AG10803 (cell line): ENCODE data around the gene MYZAP.

Source experiments
- DNase-seq: peaks from one replicate; pipeline ENCODE4 v3.0.0; 2010; ENCODE audit warnings: low read depth
- H3K4me3 ChIP-seq: 2 replicates; pipeline ENCODE4 v1.5.1; 2011; ENCODE audit warnings: mild to moderate bottlenecking, low read length, control low read depth
- TF ChIP-seq, protein P1 (sequence below): conservative IDR thresholded peaks from 2 replicates; pipeline ENCODE4 v1.5.1; 2011; ENCODE audit warnings: mild to moderate bottlenecking, low read length, control low read depth, inconsistent platforms

The MYZAP gene

DNA sequence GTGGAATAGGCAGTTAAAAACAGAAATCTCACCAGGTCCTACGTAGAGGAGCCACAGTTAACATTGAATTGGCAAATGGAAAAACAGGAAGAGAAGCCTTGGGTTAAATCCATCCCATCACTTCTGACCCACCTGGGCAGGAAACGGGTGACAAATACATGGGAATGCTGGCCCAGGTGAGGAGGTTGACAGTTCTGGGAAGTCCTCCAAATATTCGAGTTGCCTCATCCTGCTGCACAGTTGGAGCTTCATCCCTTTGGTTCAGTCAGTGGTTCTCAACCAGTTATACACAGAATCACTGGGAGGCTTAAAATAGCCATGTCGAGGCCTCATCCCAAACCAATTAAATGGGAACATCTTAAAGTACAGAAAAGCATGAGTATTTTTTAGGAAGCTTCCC, 5.3 kb downstream of the MYZAP start:
- no peak overlapping the region for H3K4me3 ChIP-seq
- no peak for DNase-seq
- TF ChIP-seq, protein P1, sequence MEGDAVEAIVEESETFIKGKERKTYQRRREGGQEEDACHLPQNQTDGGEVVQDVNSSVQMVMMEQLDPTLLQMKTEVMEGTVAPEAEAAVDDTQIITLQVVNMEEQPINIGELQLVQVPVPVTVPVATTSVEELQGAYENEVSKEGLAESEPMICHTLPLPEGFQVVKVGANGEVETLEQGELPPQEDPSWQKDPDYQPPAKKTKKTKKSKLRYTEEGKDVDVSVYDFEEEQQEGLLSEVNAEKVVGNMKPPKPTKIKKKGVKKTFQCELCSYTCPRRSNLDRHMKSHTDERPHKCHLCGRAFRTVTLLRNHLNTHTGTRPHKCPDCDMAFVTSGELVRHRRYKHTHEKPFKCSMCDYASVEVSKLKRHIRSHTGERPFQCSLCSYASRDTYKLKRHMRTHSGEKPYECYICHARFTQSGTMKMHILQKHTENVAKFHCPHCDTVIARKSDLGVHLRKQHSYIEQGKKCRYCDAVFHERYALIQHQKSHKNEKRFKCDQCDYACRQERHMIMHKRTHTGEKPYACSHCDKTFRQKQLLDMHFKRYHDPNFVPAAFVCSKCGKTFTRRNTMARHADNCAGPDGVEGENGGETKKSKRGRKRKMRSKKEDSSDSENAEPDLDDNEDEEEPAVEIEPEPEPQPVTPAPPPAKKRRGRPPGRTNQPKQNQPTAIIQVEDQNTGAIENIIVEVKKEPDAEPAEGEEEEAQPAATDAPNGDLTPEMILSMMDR: no peak

DNA sequence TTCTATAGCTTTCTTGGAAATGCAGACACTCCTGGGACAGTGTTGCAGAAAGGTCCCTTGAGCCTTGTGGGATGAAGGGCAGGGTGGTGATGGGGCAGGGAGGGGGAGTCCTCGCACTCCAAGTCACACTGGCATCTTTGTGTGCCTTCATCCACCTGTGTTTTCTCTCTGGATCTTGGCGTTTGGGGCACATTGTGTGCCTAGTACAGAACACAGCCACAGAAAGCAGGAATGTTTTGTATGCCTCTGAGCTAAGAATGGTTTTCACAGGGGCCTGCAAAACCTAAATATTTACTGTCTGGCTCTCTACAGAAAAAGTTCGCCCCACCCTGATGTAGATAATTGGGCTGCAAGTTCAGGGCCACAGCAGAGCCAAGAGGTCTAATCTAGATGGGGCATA, 5.7 kb downstream of the MYZAP start:
- no peak for DNase-seq
- TF ChIP-seq, protein P1: no peak
- no peak overlapping the region for H3K4me3 ChIP-seq

DNA sequence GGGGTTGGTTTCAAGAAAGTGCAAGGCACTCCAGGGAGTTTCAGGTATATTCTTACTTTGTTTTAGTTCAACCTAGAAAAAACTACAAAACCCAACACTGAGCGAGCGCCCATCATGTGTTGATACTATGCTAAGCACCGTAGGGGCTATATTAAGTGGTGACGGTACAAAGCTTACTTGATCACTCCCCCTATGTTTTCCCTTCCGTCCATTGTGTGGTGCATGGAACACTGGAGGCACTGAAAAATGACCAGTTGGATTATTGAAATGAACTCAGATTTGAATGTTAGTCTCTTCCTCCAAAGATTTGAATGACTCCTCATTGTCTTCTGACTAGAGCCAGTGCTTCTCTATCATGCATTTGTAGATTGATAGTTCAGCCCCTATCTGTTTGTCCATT, 6.6 kb downstream of the MYZAP start:
- H3K4me3 ChIP-seq: no peak overlapping the region
- TF ChIP-seq, protein P1: no peak
- no peak for DNase-seq

DNA sequence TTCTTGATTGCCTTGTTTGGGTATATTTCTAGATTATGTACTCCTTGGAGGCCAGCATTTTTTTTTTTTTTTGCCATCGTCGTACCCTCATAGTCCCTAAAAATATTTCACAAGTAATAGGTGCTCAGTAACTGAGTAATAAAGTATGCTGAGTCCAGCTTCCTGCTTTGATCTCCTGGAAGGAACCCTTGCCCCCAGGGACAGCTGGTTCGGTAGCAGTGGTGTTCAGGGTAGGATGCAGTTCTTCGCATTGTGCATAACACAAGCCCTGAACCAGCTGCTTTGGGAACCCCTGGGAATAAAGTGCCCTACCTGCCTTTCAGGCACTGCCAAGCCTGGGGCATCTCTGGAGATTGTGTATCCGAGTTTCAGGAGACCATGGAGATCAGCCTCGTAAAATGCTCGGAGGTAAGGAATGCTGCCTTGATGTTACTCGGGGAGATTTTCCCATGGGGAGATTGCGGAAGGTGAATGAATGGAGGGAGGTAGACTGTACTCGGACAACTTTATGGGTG, 7.6 kb downstream of the MYZAP start:
- H3K4me3 ChIP-seq: no peak overlapping the region
- DNase-seq: no peak
- TF ChIP-seq, protein P1: no peak

DNA sequence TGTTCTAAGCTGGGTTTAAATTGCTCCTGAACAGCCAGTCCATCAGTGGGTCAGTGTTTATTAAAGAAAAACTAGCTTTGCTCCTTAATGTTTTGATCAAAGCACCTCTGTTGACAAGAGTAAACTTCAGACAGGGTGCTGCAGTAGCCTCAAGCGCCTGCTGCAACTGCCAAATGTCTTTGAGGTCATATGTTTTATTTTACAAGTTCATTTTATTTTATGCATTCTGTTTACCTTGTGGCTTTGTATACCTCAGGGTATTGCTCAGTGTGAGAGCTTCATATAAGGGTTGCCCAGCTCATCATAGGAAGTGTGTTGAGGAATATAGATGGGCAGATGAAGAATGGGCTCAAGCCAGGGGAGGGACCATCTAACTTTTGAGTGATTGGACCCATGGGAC, 8.5 kb downstream of the MYZAP start:
- no peak for DNase-seq

DNA sequence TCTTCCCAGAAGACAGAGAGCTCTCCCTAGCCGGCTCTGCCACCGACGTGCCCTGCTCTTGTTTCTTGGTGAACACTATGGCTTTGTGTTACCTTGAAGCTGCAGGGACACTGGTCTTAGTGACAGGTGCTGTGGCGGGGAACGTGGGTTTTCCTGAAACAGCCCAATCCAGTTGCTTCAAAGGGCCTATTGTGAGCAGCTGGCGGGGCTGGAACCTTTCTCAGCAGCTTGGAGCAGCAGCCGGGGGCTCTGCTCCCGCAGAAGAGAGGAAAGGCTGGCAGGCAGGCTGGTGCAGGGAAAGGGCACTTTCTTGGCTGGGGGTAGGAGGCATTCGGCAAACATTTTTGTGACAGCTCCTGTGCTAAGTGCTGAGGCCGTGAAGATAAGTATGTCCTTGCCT, 12.8 kb downstream of the MYZAP start:
- no peak overlapping the region for H3K4me3 ChIP-seq
- TF ChIP-seq, protein P1: no peak
- no peak for DNase-seq

More for the DNA sequence above, 8.5 kb downstream of the MYZAP start:
- TF ChIP-seq, protein P1: no peak
- H3K4me3 ChIP-seq: no peak overlapping the region

DNA sequence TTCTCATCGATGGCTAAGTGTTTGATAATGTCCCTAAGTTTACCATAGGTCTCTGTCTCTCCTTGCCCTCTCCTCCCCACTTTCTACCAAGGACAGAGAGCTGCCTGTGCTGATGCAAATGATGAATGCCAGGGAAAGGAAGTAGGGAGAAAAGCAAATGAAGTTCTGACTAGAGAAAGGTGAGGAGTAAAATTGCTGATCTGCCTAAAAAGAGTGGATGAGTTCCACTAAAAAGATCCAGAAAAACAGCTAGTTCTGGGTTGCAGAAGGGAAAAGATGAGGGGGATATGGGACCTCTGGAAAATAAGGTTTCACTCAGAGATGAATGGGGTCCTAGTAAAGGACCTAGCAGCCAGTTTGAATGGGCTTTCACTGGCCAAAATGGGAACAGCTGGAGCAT, 13.8 kb downstream of the MYZAP start:
- DNase-seq: no peak
- TF ChIP-seq, protein P1: no peak

More for the DNA sequence above, 13.8 kb downstream of the MYZAP start:
- H3K4me3 ChIP-seq: no peak overlapping the region
